NCI-H1417 (cell line): ENCODE measurements around the gene NIFK.
A peak's percentile ranks its signal among the peaks of the same experiment; 100 is the strongest.
"Not testable (repeated sequence)": the region's sequence is repeated elsewhere in the genome, so short reads cannot be mapped to it uniquely, and the experiment has no call there.

Experiments used
- DNase-seq, 3 experiments: peaks; one replicate each; lab custom pipeline; 2025; lab: John Stamatoyannopoulos, UW

NIFK gene

GRCh38 chr2:121694398-121695170 lies 42.1 kb downstream of the NIFK start:
- DNase-seq, result no peak

GRCh38 chr2:121690572-121690971 lies 46.1 kb downstream of the NIFK start:
- DNase-seq, result not testable (repeated sequence)

GRCh38 chr2:121690095-121690494 lies 46.6 kb downstream of the NIFK start:
- DNase-seq, result no peak

- peak in 2 of 3 experiments; percentile 59 to 84 for DNase-seq
These were observed 47.3 kb downstream of the NIFK start for GRCh38 chr2:121689356-121689755.

GRCh38 chr2:121688820-121689219 lies 47.9 kb downstream of the NIFK start:
- DNase-seq, result no peak

- DNase-seq, result no peak
These were observed 49.8 kb downstream of the NIFK start for GRCh38 chr2:121686902-121687301.

- DNase-seq, result no peak
These were observed 50.5 kb downstream of the NIFK start for GRCh38 chr2:121686218-121686617.

GRCh38 chr2:121682396-121683298 lies 54.0 kb downstream of the NIFK start:
- no peak for DNase-seq

GRCh38 chr2:121677855-121678254 lies 58.8 kb downstream of the NIFK start:
- no peak for DNase-seq
